Measurements from ENCODE around the gene AGTPBP1.

AGTPBP1 gene

DNA sequence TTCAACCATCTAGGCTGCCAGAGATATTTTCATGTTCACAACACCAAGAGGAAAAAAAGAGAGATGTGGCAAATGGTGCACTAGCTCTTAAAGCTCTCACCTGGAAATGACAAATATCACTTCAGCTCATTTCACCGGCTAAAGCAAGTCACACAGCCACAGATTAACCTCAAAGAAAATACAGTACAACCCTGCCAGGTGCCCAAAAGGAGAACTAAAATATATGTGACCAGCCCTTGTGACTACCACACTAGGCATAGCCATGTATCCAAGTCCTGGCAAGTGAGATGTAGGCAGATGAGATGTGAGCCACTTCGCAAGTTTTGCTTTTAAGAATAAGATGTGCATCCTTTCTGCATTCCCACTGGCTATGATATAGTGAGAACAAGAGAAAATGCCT lies 41.4 kb downstream of the AGTPBP1 start:
- Mint-ChIP-seq H3K27me3 (no peaks in the 10 kb centered on the region), H3K4me3 (no peak overlapping the region), H3K4me1 (peaks cover 41% of the 10 kb centered on the region), H3K9me3 (no peaks in the 10 kb centered on the region), H3K27ac (peak overlapping the region in 1 of 2 donors; percentile 78)
- no peak for ATAC-seq
- DNase-seq: no peak

DNA sequence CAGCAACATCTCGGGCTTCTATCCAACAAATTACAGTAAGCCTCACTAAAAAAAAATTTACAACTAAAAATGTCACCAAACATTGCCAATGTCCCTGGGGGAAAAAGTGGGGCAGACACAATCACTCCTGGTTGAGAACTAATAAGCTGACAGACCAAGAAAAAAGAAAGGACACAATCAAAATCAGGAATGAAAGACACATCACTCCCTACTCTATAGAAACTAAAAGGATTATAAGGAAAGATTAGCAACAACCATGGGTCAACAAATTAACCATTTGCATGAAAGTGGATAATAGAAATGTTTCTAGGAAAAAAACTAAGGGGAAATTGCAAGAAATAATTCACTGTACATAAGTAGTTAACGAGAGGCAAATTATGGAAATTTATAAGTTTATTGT lies 53.4 kb downstream of the AGTPBP1 start:
- no peak for ATAC-seq
- H3K4me3 Mint-ChIP-seq: no peak overlapping the region
- no peak for DNase-seq
- no peaks in the 10 kb centered on the region for H3K4me1 Mint-ChIP-seq
- H3K27ac Mint-ChIP-seq: peak overlapping the region in 1 of 2 donors; percentile 55
- H3K27me3 Mint-ChIP-seq: no peaks in the 10 kb centered on the region
- no peaks in the 10 kb centered on the region for H3K9me3 Mint-ChIP-seq

DNA sequence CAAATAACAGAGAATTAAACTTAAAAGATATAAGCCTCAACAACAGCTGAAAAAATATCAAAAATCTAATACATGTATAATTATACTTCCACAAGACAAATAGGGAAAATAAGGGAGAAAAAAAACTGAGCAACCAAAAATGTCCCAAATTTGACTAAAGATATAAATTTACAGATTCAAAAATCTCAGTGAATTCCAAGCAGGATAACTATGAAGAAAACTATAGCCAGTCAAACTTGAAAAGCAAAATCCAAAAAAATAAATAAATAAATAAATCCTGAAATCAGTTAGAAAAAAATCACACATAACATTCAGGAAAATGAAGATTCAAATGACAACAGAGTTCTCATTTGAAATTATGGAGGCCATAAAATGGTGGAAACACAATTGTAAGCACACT lies 56.7 kb downstream of the AGTPBP1 start:
- no peaks in the 10 kb centered on the region for H3K27me3 Mint-ChIP-seq
- H3K4me3 Mint-ChIP-seq: no peak overlapping the region
- DNase-seq (no peak), ATAC-seq (no peak)
- H3K4me1 Mint-ChIP-seq: no peaks in the 10 kb centered on the region
- no peaks in the 10 kb centered on the region for H3K9me3 Mint-ChIP-seq
- H3K27ac Mint-ChIP-seq: no peak overlapping the region

DNA sequence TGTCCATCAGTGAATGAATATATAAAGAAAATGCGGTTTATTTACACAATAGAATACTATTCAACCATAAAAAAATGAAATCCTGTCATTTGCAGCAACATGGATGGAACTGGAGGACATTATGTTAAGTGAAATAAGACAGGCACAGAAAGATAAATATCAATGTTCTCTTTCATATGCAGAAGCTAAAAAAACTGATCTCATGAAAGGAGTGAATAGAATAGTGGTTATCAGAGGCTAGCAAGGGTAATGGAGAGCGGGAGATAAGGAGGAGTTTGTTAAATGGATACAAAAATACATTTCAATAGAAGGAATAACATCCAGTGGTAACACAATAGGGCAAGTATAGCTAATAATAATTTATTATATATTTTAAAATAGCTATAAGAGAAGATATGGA lies 65.0 kb downstream of the AGTPBP1 start:
- Mint-ChIP-seq H3K27ac (no peak overlapping the region), H3K4me3 (no peak overlapping the region), H3K27me3 (no peaks in the 10 kb centered on the region), H3K4me1 (no peaks in the 10 kb centered on the region), H3K9me3 (no peaks in the 10 kb centered on the region)
- no peak for DNase-seq
- ATAC-seq: no peak

DNA sequence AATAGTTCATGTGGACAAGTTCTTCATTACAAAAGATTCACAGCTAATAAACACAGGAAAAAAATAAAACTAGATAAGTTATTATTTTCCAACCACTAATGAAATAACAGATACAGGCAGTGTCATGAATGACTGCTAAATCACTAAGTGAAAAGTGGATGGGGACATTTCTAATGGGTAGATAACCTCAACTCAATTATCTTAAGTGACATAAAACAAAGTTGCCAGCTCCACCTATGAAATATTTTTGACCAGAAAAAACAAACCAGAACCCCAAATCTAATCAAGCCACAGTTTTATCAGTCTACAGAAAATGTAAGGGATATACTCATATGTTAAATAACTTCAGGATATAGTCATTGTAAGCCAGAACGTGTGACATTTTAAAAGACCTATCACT lies 74.4 kb downstream of the AGTPBP1 start:
- Mint-ChIP-seq H3K9me3 (no peaks in the 10 kb centered on the region), H3K4me1 (peaks cover 5% of the 10 kb centered on the region), H3K4me3 (no peak overlapping the region), H3K27ac (no peak overlapping the region), H3K27me3 (no peaks in the 10 kb centered on the region)
- DNase-seq (no peak), ATAC-seq (no peak)

DNA sequence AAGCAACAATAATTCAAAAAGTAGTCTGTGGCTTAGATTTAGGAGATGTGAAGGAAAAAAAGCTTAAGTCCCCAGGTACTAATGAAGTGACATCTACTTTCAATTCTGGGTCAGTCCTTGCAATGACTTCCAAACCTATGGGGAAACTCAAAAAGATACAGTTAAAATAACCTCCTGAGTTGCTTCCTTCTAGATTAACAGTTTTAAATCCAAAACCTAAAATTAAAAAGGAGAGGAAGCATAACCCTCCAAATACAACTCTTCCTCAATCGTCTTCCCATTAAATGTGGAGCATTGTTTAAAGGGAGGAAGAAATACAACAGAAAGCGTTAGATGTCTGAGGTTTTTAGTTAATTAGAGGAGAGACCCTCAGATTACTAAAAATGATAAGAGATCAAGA lies 75.7 kb downstream of the AGTPBP1 start:
- no peak overlapping the region for H3K27ac Mint-ChIP-seq

DNA sequence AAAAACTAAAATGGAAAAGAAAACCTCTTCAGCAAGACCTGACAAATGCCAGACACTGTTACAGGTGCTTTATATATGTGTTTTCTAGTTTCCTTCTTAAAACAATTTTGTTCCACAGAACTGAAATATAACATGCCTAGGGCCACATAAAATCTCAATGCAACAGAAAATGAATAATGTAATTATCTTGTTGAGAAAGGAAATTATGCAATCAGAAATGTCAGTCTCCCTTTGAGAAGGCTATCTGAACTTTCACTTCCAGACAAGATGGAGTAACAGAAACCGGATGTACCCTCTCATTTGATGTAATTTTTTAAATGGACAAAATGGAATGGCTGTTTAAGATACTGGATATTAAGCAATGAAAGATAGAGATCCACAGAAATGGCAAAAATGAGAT lies 79.2 kb downstream of the AGTPBP1 start:
- Mint-ChIP-seq H3K9me3 (no peaks in the 10 kb centered on the region), H3K27me3 (no peaks in the 10 kb centered on the region), H3K4me1 (peaks cover 5% of the 10 kb centered on the region), H3K4me3 (no peak overlapping the region), H3K27ac (no peak overlapping the region)
- DNase-seq: no peak
- ATAC-seq: no peak

More for the DNA sequence above, 75.7 kb downstream of the AGTPBP1 start:
- DNase-seq (no peak), ATAC-seq (no peak)
- H3K4me1 Mint-ChIP-seq: peaks cover 5% of the 10 kb centered on the region
- no peaks in the 10 kb centered on the region for H3K9me3 Mint-ChIP-seq
- no peak overlapping the region for H3K4me3 Mint-ChIP-seq
- no peaks in the 10 kb centered on the region for H3K27me3 Mint-ChIP-seq

DNA sequence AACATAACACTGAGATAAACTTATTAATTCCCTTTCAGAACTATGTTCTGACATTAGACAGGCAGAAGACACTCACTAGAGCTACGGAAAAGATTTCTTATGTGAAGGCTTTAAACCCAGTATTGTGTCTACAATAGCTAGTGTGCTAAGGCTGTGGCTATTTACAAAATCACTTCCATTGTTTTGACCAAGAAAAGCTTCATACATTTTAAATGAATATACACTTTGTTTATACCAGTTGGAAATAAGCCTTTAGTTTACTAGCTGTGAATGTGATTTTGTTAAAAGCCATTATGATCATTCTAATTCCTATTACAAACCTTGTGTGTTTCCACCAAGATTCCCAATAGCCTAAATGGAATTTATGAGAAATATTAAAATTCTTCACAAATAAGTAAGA lies 83.0 kb downstream of the AGTPBP1 start:
- H3K27me3 Mint-ChIP-seq: no peaks in the 10 kb centered on the region
- H3K4me1 Mint-ChIP-seq: peaks cover 5% of the 10 kb centered on the region
- DNase-seq: no peak
- no peak overlapping the region for H3K27ac Mint-ChIP-seq
- ATAC-seq: no peak
- H3K9me3 Mint-ChIP-seq: no peaks in the 10 kb centered on the region
- no peak overlapping the region for H3K4me3 Mint-ChIP-seq

DNA sequence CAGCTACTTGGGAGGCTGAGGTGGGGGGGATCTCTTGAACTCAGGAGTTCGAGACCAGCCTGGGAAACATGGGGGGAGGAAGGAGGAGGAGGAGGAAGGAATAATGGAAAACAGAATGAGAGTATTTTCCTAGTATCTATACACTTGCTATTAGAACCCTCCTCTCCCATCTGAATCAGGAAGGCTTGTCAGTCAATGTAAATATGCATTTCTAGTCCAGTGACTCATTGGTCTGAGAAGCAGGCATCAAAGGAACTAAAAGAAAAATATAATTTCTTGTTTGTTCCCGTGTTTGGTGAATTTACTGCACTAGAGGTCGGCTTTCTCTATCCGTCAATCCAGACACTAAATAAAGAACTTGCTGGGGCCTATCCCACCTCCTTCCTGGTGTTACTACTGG lies 88.6 kb downstream of the AGTPBP1 start:
- H3K9me3 Mint-ChIP-seq: no peaks in the 10 kb centered on the region

DNA sequence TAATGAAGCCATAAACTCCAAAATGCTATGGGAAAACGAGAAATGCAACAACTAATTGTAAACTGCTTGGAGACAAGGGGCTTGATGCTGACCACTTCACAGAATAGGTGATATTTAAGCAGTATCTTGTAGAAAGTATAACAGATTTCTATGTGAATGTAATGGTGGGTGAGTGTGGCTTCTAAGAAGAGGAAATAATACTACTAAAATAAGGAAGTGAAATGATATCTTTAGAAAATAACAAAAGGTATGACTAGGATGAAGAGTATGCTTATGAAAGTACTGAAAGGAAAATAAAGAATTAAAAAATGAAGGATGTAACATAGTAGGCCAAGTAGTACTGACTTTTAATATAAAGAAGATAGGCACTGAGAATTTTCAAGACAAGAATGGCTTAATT lies 94.2 kb downstream of the AGTPBP1 start:
- no peak for DNase-seq
- Mint-ChIP-seq H3K4me3 (no peak overlapping the region), H3K4me1 (no peaks in the 10 kb centered on the region), H3K27me3 (no peaks in the 10 kb centered on the region), H3K9me3 (no peaks in the 10 kb centered on the region), H3K27ac (no peak overlapping the region)
- no peak for ATAC-seq

More for the DNA sequence above, 88.6 kb downstream of the AGTPBP1 start:
- Mint-ChIP-seq H3K4me1 (no peaks in the 10 kb centered on the region), H3K27me3 (no peaks in the 10 kb centered on the region), H3K4me3 (no peak overlapping the region), H3K27ac (no peak overlapping the region)
- no peak for ATAC-seq
- no peak for DNase-seq

DNA sequence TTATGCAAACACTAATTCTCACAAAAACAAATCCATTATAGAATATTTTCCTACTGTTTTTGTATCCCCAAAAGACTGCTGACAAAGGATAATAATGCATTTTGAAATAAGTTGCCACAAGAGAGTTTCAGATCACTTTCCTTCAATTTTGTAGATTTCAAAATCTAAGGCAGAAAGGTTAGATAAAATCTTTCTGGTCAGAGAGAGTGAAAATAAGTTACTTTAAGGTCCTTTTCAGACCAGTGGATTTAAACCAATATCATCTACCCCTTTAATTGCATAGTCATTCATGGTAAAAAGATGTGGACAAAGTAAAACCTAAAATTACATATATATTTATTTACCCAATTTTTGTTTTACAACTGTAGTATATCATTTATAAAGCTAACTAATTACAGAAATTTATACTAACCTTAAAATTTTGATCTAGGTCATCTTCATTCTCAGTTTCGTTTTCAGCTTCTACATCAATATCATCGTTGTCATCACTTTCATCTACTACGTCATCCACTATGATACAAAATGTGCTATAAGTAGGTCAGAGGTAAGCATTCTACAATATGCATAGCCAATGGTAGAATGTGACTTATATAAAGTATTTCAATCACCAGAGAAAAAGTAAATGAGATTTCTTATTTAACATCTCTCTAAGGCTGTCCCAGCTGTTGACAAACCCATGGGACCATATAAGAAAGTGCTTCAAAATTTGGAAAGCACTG lies 95.7 kb downstream of the AGTPBP1 start:
- no peaks in the 10 kb centered on the region for H3K9me3 Mint-ChIP-seq
- H3K4me1 Mint-ChIP-seq: no peaks in the 10 kb centered on the region
- no peak overlapping the region for H3K4me3 Mint-ChIP-seq
- H3K27ac Mint-ChIP-seq: no peak overlapping the region
- no peaks in the 10 kb centered on the region for H3K27me3 Mint-ChIP-seq
- no peak for DNase-seq
- no peak for ATAC-seq

DNA sequence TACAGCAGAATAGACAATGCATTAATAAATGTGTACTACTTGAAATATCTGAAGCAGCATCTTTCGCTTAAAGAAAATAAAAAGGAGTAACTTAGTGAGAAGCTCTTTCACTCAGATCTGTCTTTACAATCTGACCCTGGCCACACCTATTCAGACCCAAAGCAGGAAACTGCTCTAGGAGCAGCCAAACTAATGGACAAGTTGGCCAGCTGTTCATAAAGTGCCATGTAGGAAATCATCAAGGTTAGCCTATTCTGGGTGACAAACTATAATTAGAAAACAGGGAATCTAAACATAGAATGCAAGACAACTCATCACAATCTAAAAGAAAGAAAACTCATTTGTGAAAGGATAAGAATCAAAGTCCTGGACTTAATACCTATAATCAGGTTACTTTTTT lies 101.3 kb downstream of the AGTPBP1 start:
- ATAC-seq: no peak
- no peaks in the 10 kb centered on the region for H3K9me3 Mint-ChIP-seq
- H3K27me3 Mint-ChIP-seq: no peaks in the 10 kb centered on the region
- DNase-seq: no peak
- no peaks in the 10 kb centered on the region for H3K4me1 Mint-ChIP-seq
- H3K27ac Mint-ChIP-seq: no peak overlapping the region
- no peak overlapping the region for H3K4me3 Mint-ChIP-seq

DNA sequence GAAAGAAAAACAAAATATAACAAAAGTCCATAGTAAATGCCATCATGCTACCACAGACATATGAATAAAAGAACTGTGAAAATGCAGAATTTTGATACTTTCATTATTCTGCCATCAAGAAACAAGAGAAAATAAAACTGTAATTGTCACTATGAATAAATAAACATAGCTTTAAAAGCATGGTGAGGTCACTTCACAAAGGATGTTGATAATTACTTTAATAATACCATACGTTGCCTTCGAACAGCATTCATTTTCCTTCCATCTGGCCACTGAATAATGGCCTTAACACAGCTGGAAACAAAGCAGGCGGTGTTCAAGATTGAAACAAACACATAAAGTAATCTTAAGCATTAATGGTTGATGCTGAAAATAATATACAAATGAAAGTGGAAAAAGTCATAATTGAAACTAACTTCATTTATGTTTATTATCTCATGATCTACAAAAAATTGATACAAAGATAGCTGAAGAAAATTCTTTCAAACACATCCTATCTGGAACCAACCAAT lies 102.0 kb downstream of the AGTPBP1 start:
- H3K9me3 Mint-ChIP-seq: no peaks in the 10 kb centered on the region
- H3K4me3 Mint-ChIP-seq: no peak overlapping the region
- DNase-seq: no peak
- ATAC-seq: no peak
- no peak overlapping the region for H3K27ac Mint-ChIP-seq
- no peaks in the 10 kb centered on the region for H3K4me1 Mint-ChIP-seq
- no peaks in the 10 kb centered on the region for H3K27me3 Mint-ChIP-seq

DNA sequence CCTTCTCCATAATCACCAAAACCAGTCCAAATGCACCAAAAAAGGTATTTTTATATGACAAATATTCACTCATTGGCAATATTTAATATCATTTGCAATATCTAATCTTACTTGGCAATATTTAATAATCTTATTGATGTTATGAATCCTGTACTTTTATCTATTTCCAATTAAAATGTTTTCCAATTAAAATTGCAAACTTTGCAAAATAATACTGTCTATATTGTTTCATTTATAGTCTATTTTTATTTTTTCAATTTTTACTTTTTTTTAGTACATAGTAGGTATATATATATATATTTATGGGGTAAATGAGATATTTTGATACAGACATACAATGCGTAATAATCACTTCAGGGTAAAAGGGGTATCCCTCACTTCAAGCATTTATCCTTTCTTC lies 109.9 kb downstream of the AGTPBP1 start:
- H3K27me3 Mint-ChIP-seq: no peaks in the 10 kb centered on the region
- no peaks in the 10 kb centered on the region for H3K9me3 Mint-ChIP-seq
- no peak overlapping the region for H3K4me3 Mint-ChIP-seq
- H3K27ac Mint-ChIP-seq: no peak overlapping the region
- no peaks in the 10 kb centered on the region for H3K4me1 Mint-ChIP-seq
- ATAC-seq (no peak), DNase-seq (no peak)

DNA sequence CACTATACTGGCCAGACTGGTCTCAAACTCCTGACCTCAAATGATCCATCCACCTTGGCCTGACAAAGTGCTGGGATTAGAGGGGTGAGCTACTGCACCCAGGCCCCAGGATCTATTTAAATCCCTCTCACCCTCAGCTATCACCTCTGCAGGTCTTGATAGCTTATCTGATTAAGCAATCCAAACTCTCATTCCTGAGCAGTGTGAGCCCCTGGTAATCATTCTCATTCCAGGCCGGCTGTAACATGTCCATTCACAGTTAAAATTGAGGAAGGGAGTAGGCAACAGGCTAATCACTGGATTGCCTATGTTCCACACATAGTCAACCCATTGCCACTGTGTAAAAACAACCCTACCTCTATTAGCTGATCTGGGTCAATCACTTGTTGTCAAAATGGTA lies 111.1 kb downstream of the AGTPBP1 start:
- H3K27ac Mint-ChIP-seq: no peak overlapping the region
- H3K27me3 Mint-ChIP-seq: no peaks in the 10 kb centered on the region
- H3K4me1 Mint-ChIP-seq: no peaks in the 10 kb centered on the region
- DNase-seq (no peak), ATAC-seq (no peak)
- H3K9me3 Mint-ChIP-seq: no peaks in the 10 kb centered on the region
- H3K4me3 Mint-ChIP-seq: no peak overlapping the region

DNA sequence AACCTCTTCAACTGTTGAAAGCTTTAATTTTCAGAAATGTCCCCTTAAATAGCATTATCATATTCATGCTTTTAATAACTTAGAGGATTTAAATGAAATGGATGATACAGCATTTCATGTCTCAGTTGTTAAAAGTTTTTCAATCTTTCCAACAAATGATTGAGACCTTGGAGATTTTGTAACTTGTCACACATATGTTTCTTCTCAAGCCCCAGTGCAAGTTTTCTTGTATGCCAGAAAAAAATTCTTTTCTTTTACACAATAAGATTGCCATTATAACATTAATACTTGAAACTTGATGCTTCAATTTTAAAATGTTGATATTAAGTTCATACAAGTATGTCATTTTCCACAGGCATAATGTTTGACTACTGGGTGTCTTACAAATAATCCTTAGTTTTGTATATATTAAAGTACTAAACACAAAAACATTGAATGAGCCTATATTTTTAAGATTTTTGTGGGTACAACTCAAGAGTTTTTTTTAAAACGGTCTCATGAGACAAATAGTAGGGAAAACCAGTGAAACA lies 124.5 kb downstream of the AGTPBP1 start:
- ATAC-seq: no peak
- H3K27me3 Mint-ChIP-seq: no peaks in the 10 kb centered on the region
- H3K4me3 Mint-ChIP-seq: no peak overlapping the region
- no peaks in the 10 kb centered on the region for H3K4me1 Mint-ChIP-seq
- no peak overlapping the region for H3K27ac Mint-ChIP-seq
- no peak for DNase-seq
- no peaks in the 10 kb centered on the region for H3K9me3 Mint-ChIP-seq

DNA sequence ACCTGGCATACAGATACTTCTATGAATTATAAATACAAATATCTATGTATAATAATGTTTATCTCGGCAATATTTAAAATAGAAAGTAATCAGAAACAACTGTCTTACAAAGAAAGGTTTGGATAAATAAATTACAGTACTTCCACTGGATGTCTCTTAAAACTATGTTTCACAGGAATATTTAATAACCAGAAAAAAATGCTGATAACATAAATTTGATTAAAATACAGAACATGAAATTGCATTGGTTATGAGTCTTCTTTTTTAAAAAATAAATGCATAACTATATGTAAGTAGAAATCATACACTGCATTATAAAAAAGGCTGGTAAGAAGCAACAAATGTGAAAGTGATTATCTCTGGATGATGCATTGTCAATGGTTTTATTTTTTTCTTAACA lies 126.0 kb downstream of the AGTPBP1 start:
- Mint-ChIP-seq H3K9me3 (no peaks in the 10 kb centered on the region), H3K27ac (no peak overlapping the region), H3K27me3 (no peaks in the 10 kb centered on the region), H3K4me3 (no peak overlapping the region), H3K4me1 (no peaks in the 10 kb centered on the region)
- DNase-seq: no peak
- ATAC-seq: no peak

Measured in stimulated activated naive CD8-positive, alpha-beta T cell treated with anti-CD3 and anti-CD28 coated beads, Interleukin-15, amount 100 ng/mL, for 72 hours (primary cell).